ENCODE measurements around the gene DMP1. TPM values are rescaled to one million over a fixed set of nuclear protein-coding genes. Genes with fewer than 3 reads are reported as not detected.

Gene DMP1
- total and polyA plus RNA-seq, 2 experiments from 2014 or later, result 0.27 TPM; not detected in 1

DNA sequence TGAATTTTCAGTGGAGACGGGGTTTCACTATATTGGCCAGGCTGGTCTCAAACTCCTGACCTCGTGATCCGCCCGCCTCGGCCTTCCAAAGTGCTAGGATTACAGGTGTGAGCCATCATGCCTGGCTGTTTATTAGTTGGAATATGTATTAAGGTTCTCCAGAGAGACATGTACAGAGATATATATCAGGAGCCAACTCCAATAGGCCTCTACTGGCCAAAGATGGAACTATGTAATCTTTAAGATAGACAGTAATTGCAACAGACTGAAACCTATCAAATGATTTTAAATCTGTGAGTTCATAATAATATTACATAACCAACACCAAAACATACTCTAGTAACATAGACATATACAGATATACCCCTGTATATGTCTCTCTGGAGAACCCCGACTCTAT, 5.8 kb upstream of the DMP1 start:
- Histone ChIP-seq H3K36me3 (ENCODE audit: insufficient read depth) (no peaks in the 10 kb centered on the region), H3K27me3 (ENCODE audit: insufficient read depth) (no peaks in the 10 kb centered on the region), H4K20me1 (replicated peaks; ENCODE audit: insufficient read depth) (no peaks in the 10 kb centered on the region), H3K4me1 (ENCODE audit: insufficient read depth) (no peaks in the 10 kb centered on the region), H3K27ac (ENCODE audit: low read depth) (no peak overlapping the region), H3K79me2 (replicated peaks; ENCODE audit: insufficient read depth) (no peaks in the 10 kb centered on the region), H3K4me2 (no peak overlapping the region), H3K9me2 (ENCODE audit: insufficient read depth) (no peaks in the 10 kb centered on the region), H2AFZ (no peak overlapping the region), H3F3A (replicated peaks; ENCODE audit: low read depth) (no peaks in the 10 kb centered on the region), H3K4me3 (no peak overlapping the region)
- Mint-ChIP-seq H3K4me3 (no peak overlapping the region), H3K36me3 (ENCODE audit: low read depth) (no peaks in the 10 kb centered on the region), H3K27me3 (ENCODE audit: insufficient read depth, low read depth, poor library complexity) (peaks cover 3% of the 10 kb centered on the region), H3K27ac (no peak overlapping the region), H3K4me1 (no peaks in the 10 kb centered on the region), H3K9me3 (no peaks in the 10 kb centered on the region; the same call in 2 of the 3 replicates)
- ATAC-seq, result no peak
- no peak for DNase-seq (ENCODE audit: low spot score)
- TF ChIP-seq REST (IDR thresholded peaks at IDR 0.05; ENCODE audit: unreplicated experiment) (no peak), CTCF (conservative IDR thresholded peaks at IDR 0.05; ENCODE audit: low read depth in 2 of 2) (peak in 1 of 2 experiments; percentile 22; a peak in 2 of 4 replicates)

GRCh38 chr4:87650938-87651337, 858 bp downstream of the DMP1 start:
- Histone ChIP-seq H3K36me3 (ENCODE audit: insufficient read depth) (no peaks in the 10 kb centered on the region), H4K20me1 (replicated peaks; ENCODE audit: insufficient read depth) (no peaks in the 10 kb centered on the region), H3F3A (replicated peaks; ENCODE audit: low read depth) (no peaks in the 10 kb centered on the region), H3K79me2 (replicated peaks; ENCODE audit: insufficient read depth) (no peaks in the 10 kb centered on the region), H2AFZ (no peak overlapping the region), H3K4me1 (ENCODE audit: insufficient read depth) (peaks cover 14% of the 10 kb centered on the region), H3K27me3 (ENCODE audit: insufficient read depth) (no peaks in the 10 kb centered on the region), H3K4me2 (no peak overlapping the region), H3K9me2 (ENCODE audit: insufficient read depth) (no peaks in the 10 kb centered on the region), H3K27ac (ENCODE audit: low read depth) (no peak overlapping the region), H3K4me3 (no peak overlapping the region)
- no peaks in the 10 kb centered on the region for H3K36me3 Mint-ChIP-seq (ENCODE audit: low read depth)
- H3K27ac Mint-ChIP-seq, result no peak overlapping the region
- H3K9me3 Mint-ChIP-seq, result no peaks in the 10 kb centered on the region; the same call in 2 of the 3 replicates
- H3K4me1 Mint-ChIP-seq, result peaks cover 18% of the 10 kb centered on the region
- DNase-seq (ENCODE audit: low spot score) (no peak), ATAC-seq (no peak)
- H3K27me3 Mint-ChIP-seq (ENCODE audit: insufficient read depth, low read depth, poor library complexity), result no peaks in the 10 kb centered on the region
- H3K4me3 Mint-ChIP-seq, result no peak overlapping the region
- TF ChIP-seq STAT1 (IDR thresholded peaks at IDR 0.05; ENCODE audit: unreplicated experiment) (no peak), CREB1 (CRISPR knock-in tag; IDR thresholded peaks at IDR 0.05; ENCODE audit: low read depth) (no peak), CTCF (conservative IDR thresholded peaks at IDR 0.05; ENCODE audit: low read depth in 2 of 2) (no peak), POLR2AphosphoS5 (IDR thresholded peaks at IDR 0.05; ENCODE audit: low read depth) (no peak), ETS1 (IDR thresholded peaks at IDR 0.05) (no peak)
